Measurements from ENCODE around the gene ADGRG7. TPM values are rescaled to one million over a fixed set of nuclear protein-coding genes. Genes with fewer than 3 reads are reported as not detected.

The ADGRG7 gene
- total and polyA plus RNA-seq, 4 donors: not detected

DNA sequence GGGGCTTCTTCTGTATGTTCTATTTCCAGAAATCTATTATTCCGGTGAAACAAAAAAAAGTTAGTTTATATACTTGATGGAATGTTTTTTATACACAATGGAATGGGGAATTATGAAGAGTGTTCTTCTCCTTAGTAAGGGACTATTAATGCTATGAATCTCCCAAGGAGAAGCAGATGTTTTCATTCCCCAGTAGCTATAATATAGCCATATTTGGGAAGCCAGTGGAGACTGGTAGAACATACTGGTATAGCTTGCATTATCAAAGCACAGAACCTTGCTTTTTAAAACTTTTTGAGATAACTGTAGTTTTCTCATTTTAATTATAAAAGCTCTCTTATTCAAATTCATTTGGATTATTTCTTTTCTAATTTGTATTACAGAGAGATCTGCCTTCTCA is 38.3 kb downstream of the ADGRG7 start:
- no peak overlapping the region for H3K27ac ChIP-seq (ENCODE audit: low read depth in 1 of 2, low read length in 1 of 2)
- 73 to 95% methylated on average over 1 of the region's 1 CpG for WGBS, 2 donors
- no peaks in the 10 kb centered on the region for H3K9me3 ChIP-seq (ENCODE audit: control insufficient read depth in 4 of 4, insufficient read depth in 3 of 4, low read length in 3 of 4)
- ATAC-seq (ENCODE audit: insufficient read depth, low FRiP score) (no peak), DNase-seq (no peak)
- H3K9ac ChIP-seq (ENCODE audit: insufficient read depth in 1 of 2, low read length in 2 of 2): no peak overlapping the region
- no peak overlapping the region for H3K4me3 ChIP-seq
- H3K27me3 ChIP-seq (ENCODE audit: control insufficient read depth in 3 of 3, insufficient read depth in 3 of 3, low read length in 2 of 3): no peaks in the 10 kb centered on the region
- TF ChIP-seq CTCF (IDR thresholded peaks at IDR 0.05; ENCODE audit: control extremely low read depth, extremely low read depth): no peak
- no peaks in the 10 kb centered on the region for H3K4me1 ChIP-seq (ENCODE audit: control insufficient read depth in 5 of 5, insufficient read depth in 5 of 5, low read length in 5 of 5)
- no peaks in the 10 kb centered on the region for H3K36me3 ChIP-seq (ENCODE audit: control insufficient read depth in 4 of 4, insufficient read depth in 4 of 4, low read length in 4 of 4)

- Histone ChIP-seq H3K9me3 (ENCODE audit: control insufficient read depth in 4 of 4, insufficient read depth in 3 of 4, low read length in 3 of 4) (no peaks in the 10 kb centered on the region), H3K27me3 (ENCODE audit: control insufficient read depth in 3 of 3, insufficient read depth in 3 of 3, low read length in 2 of 3) (no peaks in the 10 kb centered on the region), H3K4me3 (no peak overlapping the region), H3K9ac (ENCODE audit: insufficient read depth in 1 of 2, low read length in 2 of 2) (no peak overlapping the region), H3K27ac (ENCODE audit: low read depth in 1 of 2, low read length in 1 of 2) (no peak overlapping the region), H3K36me3 (ENCODE audit: control insufficient read depth in 4 of 4, insufficient read depth in 4 of 4, low read length in 4 of 4) (no peaks in the 10 kb centered on the region), H3K4me1 (ENCODE audit: control insufficient read depth in 5 of 5, insufficient read depth in 5 of 5, low read length in 5 of 5) (no peaks in the 10 kb centered on the region)
- peak in 2 of 3 donors; percentile 25 to 42 for DNase-seq
- 24 to 25% methylated on average over 4 of the region's 4 CpGs for WGBS, 2 donors
- TF ChIP-seq CTCF (IDR thresholded peaks at IDR 0.05; ENCODE audit: control extremely low read depth, extremely low read depth): no peak
- peak; percentile 62 for ATAC-seq (ENCODE audit: insufficient read depth, low FRiP score)
Measured at GRCh38 chr3:100650651-100651619, 41.5 kb downstream of the ADGRG7 start.

DNA sequence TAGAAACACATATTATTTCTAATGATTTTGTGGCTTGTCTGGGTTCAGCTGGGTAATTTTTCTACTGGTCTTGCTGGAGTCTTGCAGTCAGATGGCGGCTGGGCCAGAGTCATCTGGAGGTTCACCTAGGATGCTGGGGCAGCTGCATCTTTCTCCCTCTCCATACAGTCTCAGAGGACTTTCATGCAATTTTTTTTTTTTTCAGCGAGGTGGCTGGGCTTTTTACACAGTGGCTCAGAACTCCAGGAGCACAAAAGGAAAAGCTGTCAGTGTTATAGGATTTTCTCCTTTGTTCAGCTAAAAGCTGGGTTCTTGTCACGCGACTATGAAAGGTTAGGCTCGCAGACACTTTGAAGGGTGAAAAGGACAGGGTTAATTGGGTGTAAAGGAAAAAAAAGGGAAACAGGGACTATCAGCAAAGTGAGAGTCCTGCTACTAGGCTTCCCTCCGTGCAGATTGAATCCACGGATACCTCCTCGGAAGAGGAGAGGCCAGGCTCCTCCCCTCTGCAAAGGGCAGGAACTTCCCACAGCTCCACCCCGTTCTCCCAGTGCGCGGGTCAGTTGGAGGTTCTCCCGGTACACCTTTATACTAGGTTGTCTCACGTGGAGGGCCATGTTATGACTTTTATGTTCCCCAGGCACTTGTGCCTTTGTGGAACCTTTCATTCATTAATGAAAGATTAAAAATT is 44.3 kb downstream of the ADGRG7 start:
- H3K27me3 ChIP-seq (ENCODE audit: control insufficient read depth in 3 of 3, insufficient read depth in 3 of 3, low read length in 2 of 3): no peaks in the 10 kb centered on the region
- DNase-seq (no peak), ATAC-seq (ENCODE audit: insufficient read depth, low FRiP score) (no peak)
- no peaks in the 10 kb centered on the region for H3K4me1 ChIP-seq (ENCODE audit: control insufficient read depth in 5 of 5, insufficient read depth in 5 of 5, low read length in 5 of 5)
- no peak overlapping the region for H3K27ac ChIP-seq (ENCODE audit: low read depth in 1 of 2, low read length in 1 of 2)
- H3K9me3 ChIP-seq (ENCODE audit: control insufficient read depth in 4 of 4, insufficient read depth in 3 of 4, low read length in 3 of 4): no peaks in the 10 kb centered on the region
- H3K36me3 ChIP-seq (ENCODE audit: control insufficient read depth in 4 of 4, insufficient read depth in 4 of 4, low read length in 4 of 4): no peaks in the 10 kb centered on the region
- WGBS, 2 donors: 82 to 87% methylated on average over 13 of the region's 13 CpGs
- H3K9ac ChIP-seq (ENCODE audit: insufficient read depth in 1 of 2, low read length in 2 of 2): no peak overlapping the region
- no peak for TF ChIP-seq CTCF (IDR thresholded peaks at IDR 0.05; ENCODE audit: control extremely low read depth, extremely low read depth)
- no peak overlapping the region for H3K4me3 ChIP-seq

All from lung (tissue), 12 donors.